B cell (primary cell): ENCODE results near the gene VGLL1.

ENCODE experiments used
- CTCF ChIP-seq: fragments of 200-600 bp; IDR thresholded peaks from one replicate; pipeline ENCODE4 v1.8.0; 2022; ENCODE audit warnings: antibody characterized with exemption, mild to moderate bottlenecking
- EZH2 ChIP-seq: IDR thresholded peaks from 2 replicates; pipeline ENCODE4 v1.6.1; 2012; ENCODE audit warnings: borderline replicate concordance, low read depth, mild to moderate bottlenecking, moderate library complexity, low read length; ENCODE audit not compliant: insufficient read depth, poor library complexity, severe bottlenecking

- TF ChIP-seq CTCF (no peak), EZH2 (no peak)
Observed at GRCh38 chrX:136525738-136526606, 6.0 kb upstream of the VGLL1 start.
